WERI-Rb-1 (cell line): ENCODE results near the gene LATS2.

Experiments
- DNase-seq: peaks from one replicate; pipeline ENCODE4 v3.0.0-alpha.2; 2020
- H3K27ac ChIP-seq: fragments of 250-450 bp; sonication (Bioruptor Pico); 2 replicates; pipeline ENCODE4 v1.5.1; 2020; ENCODE audit warnings: mild to moderate bottlenecking, moderate library complexity
- H3K27me3 ChIP-seq: fragments of 250-450 bp; sonication (Bioruptor Pico); 2 replicates; pipeline ENCODE4 v1.5.1; 2021; ENCODE audit warnings: mild to moderate bottlenecking, low read depth, moderate library complexity; ENCODE audit not compliant: insufficient read depth, severe bottlenecking
- H3K36me3 ChIP-seq: fragments of 250-450 bp; sonication (Bioruptor Pico); 2 replicates; pipeline ENCODE4 v1.5.1; 2020; ENCODE audit warnings: mild to moderate bottlenecking, moderate library complexity
- H3K4me3 ChIP-seq: 2 replicates; pipeline ENCODE4 v1.5.1; 2011; ENCODE audit warnings: low read depth, mild to moderate bottlenecking, control low read depth, low read length
- H3K9me3 ChIP-seq: fragments of 250-450 bp; sonication (Bioruptor Pico); 2 replicates; pipeline ENCODE4 v1.5.1; 2021; ENCODE audit warnings: mild to moderate bottlenecking, moderate library complexity; ENCODE audit not compliant: severe bottlenecking
- CTCF ChIP-seq: IDR thresholded peaks from 2 replicates; pipeline ENCODE4 v1.5.1; 2011; ENCODE audit warnings: low read depth, mild to moderate bottlenecking, control low read depth, inconsistent platforms, low read length

The LATS2 gene

GRCh38 chr13:21025539-21025938 is 35.8 kb downstream of the LATS2 start:
- no peak for TF ChIP-seq CTCF
- H3K27ac ChIP-seq = no peak overlapping the region
- no peak overlapping the region for H3K4me3 ChIP-seq
- no peaks in the 10 kb centered on the region for H3K9me3 ChIP-seq
- H3K27me3 ChIP-seq = no peaks in the 10 kb centered on the region
- no peak for DNase-seq
- no peaks in the 10 kb centered on the region for H3K36me3 ChIP-seq

GRCh38 chr13:21022056-21022979 is 39.1 kb downstream of the LATS2 start:
- Histone ChIP-seq H3K4me3 (no peak overlapping the region), H3K36me3 (no peaks in the 10 kb centered on the region), H3K9me3 (no peaks in the 10 kb centered on the region), H3K27me3 (no peaks in the 10 kb centered on the region), H3K27ac (no peak overlapping the region)
- no peak for TF ChIP-seq CTCF
- no peak for DNase-seq

GRCh38 chr13:21020581-21020980 is 40.8 kb downstream of the LATS2 start:
- no peak overlapping the region for H3K27ac ChIP-seq
- DNase-seq = no peak

GRCh38 chr13:21020176-21020575 is 41.2 kb downstream of the LATS2 start:
- H3K27ac ChIP-seq = no peak overlapping the region
- no peaks in the 10 kb centered on the region for H3K36me3 ChIP-seq
- H3K4me3 ChIP-seq = no peak overlapping the region
- no peaks in the 10 kb centered on the region for H3K9me3 ChIP-seq
- DNase-seq = no peak
- no peak for TF ChIP-seq CTCF
- no peaks in the 10 kb centered on the region for H3K27me3 ChIP-seq

More at GRCh38 chr13:21020581-21020980, 40.8 kb downstream of the LATS2 start:
- TF ChIP-seq CTCF = no peak
- Histone ChIP-seq H3K27me3 (no peaks in the 10 kb centered on the region), H3K4me3 (no peak overlapping the region), H3K9me3 (no peaks in the 10 kb centered on the region), H3K36me3 (no peaks in the 10 kb centered on the region)

GRCh38 chr13:21018220-21018619 is 43.2 kb downstream of the LATS2 start:
- Histone ChIP-seq H3K27me3 (no peaks in the 10 kb centered on the region), H3K4me3 (no peak overlapping the region), H3K36me3 (no peaks in the 10 kb centered on the region), H3K27ac (no peak overlapping the region), H3K9me3 (no peaks in the 10 kb centered on the region)
- no peak for DNase-seq
- TF ChIP-seq CTCF = no peak
